Adrenal gland (tissue), 5 donors: Measurements from ENCODE around the gene LRP1B.

Experiments
- POLR2A ChIP-seq, 2 donors: fragments of 450-650 bp; IDR thresholded peaks; one replicate each; pipeline ENCODE4 v1.6.1; 2017; ENCODE audit warnings: antibody characterized with exemption in 2 of 2, mild to moderate bottlenecking in 2 of 2, moderate library complexity in 1 of 2
- TF ChIP-seq, protein P1 (sequence below), 6 experiments: fragments of 450-650 bp in 4 of 6; fragments of 200-600 bp in 2 of 6; sonication (generic) in 1 of 6; IDR thresholded peaks; 1 replicate in 5 of 6; 2 replicates in 1 of 6; pipeline versions ENCODE4 v1.5.1 to v1.8.0; 2016 to 2021; ENCODE audit warnings: antibody characterized with exemption in 6 of 6, mild to moderate bottlenecking in 2 of 6, moderate library complexity in 1 of 6
- donor health status: DM: no; HTN: no; CAD: no.

DNA sequence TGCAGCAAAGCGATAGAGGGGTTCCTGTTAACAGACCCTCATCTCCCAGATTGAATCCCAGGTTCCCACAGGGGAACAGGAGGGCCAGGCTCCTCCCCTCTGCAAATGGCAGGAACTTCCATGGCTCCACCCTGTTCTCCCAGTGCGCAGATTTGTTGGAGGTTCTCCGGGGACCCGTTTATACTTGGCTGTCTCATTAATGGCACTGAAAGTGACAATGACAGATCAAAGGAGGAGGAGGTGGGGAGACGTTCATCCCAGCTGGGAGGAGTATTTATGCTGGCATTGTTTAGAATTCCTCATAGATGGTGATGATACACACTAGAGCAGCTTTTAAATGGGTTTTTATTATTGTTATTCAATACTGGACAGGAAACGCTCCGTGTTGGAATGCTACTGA lies 186.9 kb downstream of the LRP1B start:
- TF ChIP-seq, protein P1, sequence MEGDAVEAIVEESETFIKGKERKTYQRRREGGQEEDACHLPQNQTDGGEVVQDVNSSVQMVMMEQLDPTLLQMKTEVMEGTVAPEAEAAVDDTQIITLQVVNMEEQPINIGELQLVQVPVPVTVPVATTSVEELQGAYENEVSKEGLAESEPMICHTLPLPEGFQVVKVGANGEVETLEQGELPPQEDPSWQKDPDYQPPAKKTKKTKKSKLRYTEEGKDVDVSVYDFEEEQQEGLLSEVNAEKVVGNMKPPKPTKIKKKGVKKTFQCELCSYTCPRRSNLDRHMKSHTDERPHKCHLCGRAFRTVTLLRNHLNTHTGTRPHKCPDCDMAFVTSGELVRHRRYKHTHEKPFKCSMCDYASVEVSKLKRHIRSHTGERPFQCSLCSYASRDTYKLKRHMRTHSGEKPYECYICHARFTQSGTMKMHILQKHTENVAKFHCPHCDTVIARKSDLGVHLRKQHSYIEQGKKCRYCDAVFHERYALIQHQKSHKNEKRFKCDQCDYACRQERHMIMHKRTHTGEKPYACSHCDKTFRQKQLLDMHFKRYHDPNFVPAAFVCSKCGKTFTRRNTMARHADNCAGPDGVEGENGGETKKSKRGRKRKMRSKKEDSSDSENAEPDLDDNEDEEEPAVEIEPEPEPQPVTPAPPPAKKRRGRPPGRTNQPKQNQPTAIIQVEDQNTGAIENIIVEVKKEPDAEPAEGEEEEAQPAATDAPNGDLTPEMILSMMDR (IDR thresholded peaks at IDR 0.05): no peak
- no peak for TF ChIP-seq POLR2A (IDR thresholded peaks at IDR 0.05)
